Measurements from ENCODE around the gene ITGB4. TPM values are rescaled to one million over a fixed set of nuclear protein-coding genes. Genes with fewer than 3 reads are reported as not detected.

The ITGB4 gene
- total and polyA plus RNA-seq, 10 of the 15 experiments (the other 5 are each of a cell fraction or from before 2014, with no cell fraction given): 0.06 to 1.6 (median 0.27) TPM; not detected in 2

DNA sequence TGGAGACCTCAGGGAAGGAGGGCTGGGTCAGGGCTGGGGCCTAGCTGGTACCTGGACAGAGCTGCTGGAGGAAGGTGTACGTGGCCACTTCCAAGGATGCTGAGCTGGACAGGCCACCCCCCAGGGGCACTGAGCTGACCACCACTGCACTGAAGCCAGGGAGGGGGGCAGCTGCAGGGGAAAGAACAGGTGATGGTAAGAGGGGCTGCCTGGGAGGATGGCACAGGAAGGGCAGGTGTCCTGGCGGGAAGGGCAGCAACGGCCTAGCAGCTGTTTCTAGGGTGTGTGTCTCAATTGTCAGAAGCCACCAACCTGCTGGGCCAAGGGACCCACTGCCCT, 42.0 kb downstream of the ITGB4 start:
- WGBS (ENCODE audit: insufficient coverage, insufficient replicate concordance, low lambda C conversion rate, missing lambda C conversion rate): 74% methylated on average over 3 of the region's 3 CpGs
- intact Hi-C loops (cut with micrococcal nuclease; ENCODE audit: unreplicated experiment): no loop called here

DNA sequence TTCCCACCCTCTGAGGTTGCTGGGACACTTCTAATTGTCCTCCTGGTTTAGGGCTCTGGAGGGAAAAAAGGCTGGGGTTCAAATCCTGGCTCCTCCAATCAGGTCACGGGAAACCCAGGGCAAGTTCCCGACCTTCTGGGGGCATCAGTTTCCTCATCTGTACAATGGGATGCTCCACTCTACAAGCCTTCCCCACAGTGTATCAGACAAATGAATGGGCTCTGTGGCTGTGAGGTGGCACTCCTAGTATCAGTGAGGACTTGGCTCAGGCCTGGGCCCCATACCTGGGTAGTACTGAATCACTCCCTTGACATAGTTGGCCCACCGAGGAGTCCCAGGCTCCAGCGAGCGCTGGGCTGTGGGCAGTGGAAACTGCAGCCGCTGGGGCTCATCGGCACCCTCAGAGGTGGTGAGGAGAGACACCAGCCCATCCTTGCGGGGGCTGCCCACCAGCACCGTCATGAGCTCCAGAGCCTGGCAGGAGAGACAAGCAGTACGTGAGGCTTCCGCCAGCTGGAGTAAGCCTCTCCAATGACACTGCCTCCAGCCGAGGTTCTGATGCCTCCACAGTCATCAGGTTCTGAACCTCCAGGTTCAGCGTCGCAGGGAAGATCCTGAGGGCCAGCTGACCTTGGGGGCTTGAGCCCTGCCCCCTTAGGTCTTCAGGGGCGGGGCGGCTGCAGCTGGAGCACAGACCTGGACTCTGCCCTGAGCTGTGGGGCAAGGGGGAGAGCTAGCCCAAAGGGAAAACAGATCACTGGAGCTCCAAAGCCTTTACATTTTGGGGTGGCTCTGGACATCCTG, 42.6 kb downstream of the ITGB4 start:
- Histone ChIP-seq H4K20me1 (ENCODE audit: control insufficient read depth, insufficient read depth) (no peaks in the 10 kb centered on the region), H3K4me2 (ENCODE audit: control insufficient read depth, insufficient read depth) (peak overlapping the region; percentile 98), H3K79me2 (ENCODE audit: control insufficient read depth, insufficient read depth, low read length) (no peaks in the 10 kb centered on the region; the same call in 1 of the 2 replicates), H3K9ac (ENCODE audit: control insufficient read depth, insufficient read depth, low read length) (peak overlapping the region; percentile 80), H3K4me1 (ENCODE audit: control insufficient read depth, insufficient read depth, low read length) (peaks cover 12% of the 10 kb centered on the region), H3K36me3 (ENCODE audit: control insufficient read depth in 2 of 2, insufficient read depth in 2 of 2, low read length in 1 of 2) (no peaks in the 10 kb centered on the region), H3K4me3 (peak overlapping the region; percentile 76; the same call in 1 of the 2 replicates), H3K9me3 (replicated peaks; ENCODE audit: control insufficient read depth, insufficient read depth, low read length) (no peaks in the 10 kb centered on the region), H3K27me3 (replicated peaks in 1 of 2; ENCODE audit: control insufficient read depth in 2 of 2, insufficient read depth in 2 of 2, low read length in 1 of 2) (no peaks in the 10 kb centered on the region), H3K27ac (ENCODE audit: control insufficient read depth, insufficient read depth) (peak overlapping the region; percentile 48; the same call in 1 of the 2 replicates), H2AFZ (ENCODE audit: control insufficient read depth, low read depth, low read length) (peak overlapping the region; percentile 92)
- ChIA-PET RAD21 (ENCODE audit: unreplicated experiment) (interaction anchor here (0.7 to 3.9 kb wide), 15 partner anchors 10 to 229 kb away, joined by 3 to 32 read pairs (median 7); partner anchors contain the start of genes TRIM65, UNC13D, UNK and WBP2), POLR2A (interaction anchor here (0.5 to 5.3 kb wide), 11 partner anchors 9 to 94 kb away, joined by 3 to 40 read pairs (median 12); partner anchors contain the start of genes UNC13D, UNK and WBP2), SMC1A (ENCODE audit: uncharacterized antibody, unreplicated experiment) (interaction anchor here (0.5 to 2.6 kb wide), 20 partner anchors 10 to 141 kb away, joined by 3 to 11 read pairs (median 3); partner anchors contain the start of genes MRPL38 and TRIM65), CTCF (interaction anchor here (0.6 to 5.6 kb wide), 23 partner anchors 9 to 241 kb away, joined by 3 to 75 read pairs (median 7); partner anchors contain the start of genes RECQL5, SMIM5, TRIM65 and UNC13D)
- WGBS (ENCODE audit: insufficient coverage, insufficient replicate concordance, low lambda C conversion rate, missing lambda C conversion rate): 78% methylated on average over 16 of the region's 16 CpGs
- ATAC-seq: peak; percentile 12
- no peak for FAIRE-seq
- no peak for DNase-seq (ENCODE audit: low read depth, low spot score)
- in situ Hi-C loops (cut with MboI): no loop called here
- TF ChIP-seq IKZF1 (conservative IDR thresholded peaks at IDR 0.05) (no peak), SMARCA5 (IDR thresholded peaks at IDR 0.05) (no peak), RAD21 (IDR thresholded peaks at IDR 0.05; ENCODE audit: insufficient read depth, low read depth, low read length) (no peak), YBX1 (IDR thresholded peaks at IDR 0.05) (no peak), HSF1 (IDR thresholded peaks at IDR 0.05; ENCODE audit: low read depth, low read length) (no peak), RBBP5 (conservative IDR thresholded peaks at IDR 0.05) (no peak)
- BruUV-seq (replicated peaks): no TSS peak
- intact Hi-C loops (cut with micrococcal nuclease; ENCODE audit: unreplicated experiment): no loop called here

More for the DNA sequence above, 42.0 kb downstream of the ITGB4 start:
- POLR2A ChIA-PET: interaction anchor here (1.6 to 5.3 kb wide), 4 partner anchors 10 to 45 kb away, joined by 4 to 38 read pairs (median 9); a partner anchor contains a TSS
- no TSS peak for BruUV-seq (replicated peaks)
- TF ChIP-seq YY1 (IDR thresholded peaks at IDR 0.05; ENCODE audit: low read depth, low read length) (no peak), ESRRA (IDR thresholded peaks at IDR 0.05; ENCODE audit: low read length) (no peak), RFX5 (IDR thresholded peaks at IDR 0.05; ENCODE audit: low read depth, low read length) (no peak), STAT1 (conservative IDR thresholded peaks at IDR 0.05) (no peak), NFYB (IDR thresholded peaks at IDR 0.05; ENCODE audit: insufficient read depth, low read depth, low read length) (no peak), TAF1 (IDR thresholded peaks at IDR 0.05; ENCODE audit: borderline replicate concordance, low read depth, low read length) (no peak), ZNF217 (IDR thresholded peaks at IDR 0.05) (no peak), SIX5 (IDR thresholded peaks at IDR 0.05; ENCODE audit: low read depth, low read length, severe bottlenecking) (no peak)
- no peak for ATAC-seq
- RAD21 ChIA-PET (ENCODE audit: unreplicated experiment): interaction anchor here (1.5 to 3.9 kb wide), 6 partner anchors 10 to 85 kb away, joined by 5 to 32 read pairs (median 10); partner anchors contain the start of genes UNC13D and UNK
- Histone ChIP-seq H3K27ac (ENCODE audit: control insufficient read depth, insufficient read depth) (no peak overlapping the region), H3K27me3 (replicated peaks in 1 of 2; ENCODE audit: control insufficient read depth in 2 of 2, insufficient read depth in 2 of 2, low read length in 1 of 2) (no peaks in the 10 kb centered on the region), H3K4me2 (ENCODE audit: control insufficient read depth, insufficient read depth) (peak overlapping the region; percentile 98; the same call in 1 of the 2 replicates), H3K9me3 (replicated peaks; ENCODE audit: control insufficient read depth, insufficient read depth, low read length) (no peaks in the 10 kb centered on the region), H3K79me2 (ENCODE audit: control insufficient read depth, insufficient read depth, low read length) (no peaks in the 10 kb centered on the region; the same call in 1 of the 2 replicates), H3K4me1 (ENCODE audit: control insufficient read depth, insufficient read depth, low read length) (peaks cover 12% of the 10 kb centered on the region), H2AFZ (ENCODE audit: control insufficient read depth, low read depth, low read length) (no peak overlapping the region), H3K36me3 (ENCODE audit: control insufficient read depth in 2 of 2, insufficient read depth in 2 of 2, low read length in 1 of 2) (no peaks in the 10 kb centered on the region), H3K4me3 (peak overlapping the region; percentile 76; the same call in 1 of the 2 replicates), H3K9ac (ENCODE audit: control insufficient read depth, insufficient read depth, low read length) (no peak overlapping the region), H4K20me1 (ENCODE audit: control insufficient read depth, insufficient read depth) (no peaks in the 10 kb centered on the region)
- SMC1A ChIA-PET (ENCODE audit: uncharacterized antibody, unreplicated experiment): interaction anchor here (0.8 to 2.1 kb wide), 12 partner anchors 10 to 134 kb away, joined by 3 to 10 read pairs (median 4); partner anchors contain the start of gene TRIM65
- in situ Hi-C loops (cut with MboI): no loop called here
- no peak for DNase-seq (ENCODE audit: low read depth, low spot score)
- no peak for FAIRE-seq
- CTCF ChIA-PET: interaction anchor here (0.8 to 5.6 kb wide), 13 partner anchors 9 to 83 kb away, joined by 3 to 75 read pairs (median 13); partner anchors contain the start of genes UNC13D and UNK
